Prostate gland (tissue), 2 donors: ENCODE data around the gene SPINT1.

ENCODE experiments used
- POLR2A ChIP-seq: fragments of 450-650 bp; IDR thresholded peaks from one replicate; pipeline ENCODE4 v1.6.1; 2016; ENCODE audit warnings: antibody characterized with exemption, mild to moderate bottlenecking
- TF ChIP-seq, protein P1 (sequence below), 4 experiments: fragments of 200-600 bp in 2 of 4; fragments of 450-650 bp in 2 of 4; sonication (generic) in 2 of 4; IDR thresholded peaks; 1 replicate in 3 of 4; 2 replicates in 1 of 4; pipeline ENCODE4 v1.5.1; 2016 to 2019; ENCODE audit warnings: antibody characterized with exemption in 4 of 4, mild to moderate bottlenecking in 2 of 4, moderate library complexity in 2 of 4

DNA sequence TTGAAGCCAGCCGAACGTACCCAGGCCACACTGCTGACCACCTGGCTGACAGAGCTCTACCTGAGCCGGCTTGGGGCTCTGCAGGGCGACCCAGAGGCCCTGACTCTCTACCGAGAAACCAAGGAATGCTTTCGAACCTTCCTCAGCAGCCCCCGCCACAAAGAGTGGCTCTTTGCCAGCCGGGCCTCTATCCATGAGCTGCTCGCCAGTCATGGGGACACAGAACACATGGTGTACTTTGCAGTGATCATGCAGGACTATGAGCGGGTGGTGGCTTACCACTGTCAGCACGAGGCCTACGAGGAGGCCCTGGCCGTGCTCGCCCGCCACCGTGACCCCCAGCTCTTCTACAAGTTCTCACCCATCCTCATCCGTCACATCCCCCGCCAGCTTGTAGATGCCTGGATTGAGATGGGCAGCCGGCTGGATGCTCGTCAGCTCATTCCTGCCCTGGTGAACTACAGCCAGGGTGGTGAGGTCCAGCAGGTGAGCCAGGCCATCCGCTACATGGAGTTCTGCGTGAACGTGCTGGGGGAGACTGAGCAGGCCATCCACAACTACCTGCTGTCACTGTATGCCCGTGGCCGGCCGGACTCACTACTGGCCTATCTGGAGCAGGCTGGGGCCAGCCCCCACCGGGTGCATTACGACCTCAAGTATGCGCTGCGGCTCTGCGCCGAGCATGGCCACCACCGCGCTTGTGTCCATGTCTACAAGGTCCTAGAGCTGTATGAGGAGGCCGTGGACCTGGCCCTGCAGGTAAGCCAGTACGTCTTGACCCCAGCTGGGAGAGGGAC, 56.6 kb downstream of the SPINT1 start:
- TF ChIP-seq, protein P1, sequence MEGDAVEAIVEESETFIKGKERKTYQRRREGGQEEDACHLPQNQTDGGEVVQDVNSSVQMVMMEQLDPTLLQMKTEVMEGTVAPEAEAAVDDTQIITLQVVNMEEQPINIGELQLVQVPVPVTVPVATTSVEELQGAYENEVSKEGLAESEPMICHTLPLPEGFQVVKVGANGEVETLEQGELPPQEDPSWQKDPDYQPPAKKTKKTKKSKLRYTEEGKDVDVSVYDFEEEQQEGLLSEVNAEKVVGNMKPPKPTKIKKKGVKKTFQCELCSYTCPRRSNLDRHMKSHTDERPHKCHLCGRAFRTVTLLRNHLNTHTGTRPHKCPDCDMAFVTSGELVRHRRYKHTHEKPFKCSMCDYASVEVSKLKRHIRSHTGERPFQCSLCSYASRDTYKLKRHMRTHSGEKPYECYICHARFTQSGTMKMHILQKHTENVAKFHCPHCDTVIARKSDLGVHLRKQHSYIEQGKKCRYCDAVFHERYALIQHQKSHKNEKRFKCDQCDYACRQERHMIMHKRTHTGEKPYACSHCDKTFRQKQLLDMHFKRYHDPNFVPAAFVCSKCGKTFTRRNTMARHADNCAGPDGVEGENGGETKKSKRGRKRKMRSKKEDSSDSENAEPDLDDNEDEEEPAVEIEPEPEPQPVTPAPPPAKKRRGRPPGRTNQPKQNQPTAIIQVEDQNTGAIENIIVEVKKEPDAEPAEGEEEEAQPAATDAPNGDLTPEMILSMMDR (IDR thresholded peaks at IDR 0.05) = no peak
- no peak for TF ChIP-seq POLR2A
